Activated CD8-positive, alpha-beta memory T cell treated with anti-CD3 and anti-CD28 coated beads for 48 hours (primary cell): ENCODE measurements around the gene MC1R.
A peak's percentile ranks its signal among the peaks of the same experiment; 100 is the strongest.
"Not testable (repeated sequence)": the region's sequence is repeated elsewhere in the genome, so short reads cannot be mapped to it uniquely, and the experiment has no call there.

Experiments
- DNase-seq, 3 experiments: peaks; one replicate each; pipeline ENCODE4 v3.0.0-alpha.2; 2020; ENCODE audit warnings: low read depth in 2 of 3, low spot score in 2 of 3

MC1R gene

DNA sequence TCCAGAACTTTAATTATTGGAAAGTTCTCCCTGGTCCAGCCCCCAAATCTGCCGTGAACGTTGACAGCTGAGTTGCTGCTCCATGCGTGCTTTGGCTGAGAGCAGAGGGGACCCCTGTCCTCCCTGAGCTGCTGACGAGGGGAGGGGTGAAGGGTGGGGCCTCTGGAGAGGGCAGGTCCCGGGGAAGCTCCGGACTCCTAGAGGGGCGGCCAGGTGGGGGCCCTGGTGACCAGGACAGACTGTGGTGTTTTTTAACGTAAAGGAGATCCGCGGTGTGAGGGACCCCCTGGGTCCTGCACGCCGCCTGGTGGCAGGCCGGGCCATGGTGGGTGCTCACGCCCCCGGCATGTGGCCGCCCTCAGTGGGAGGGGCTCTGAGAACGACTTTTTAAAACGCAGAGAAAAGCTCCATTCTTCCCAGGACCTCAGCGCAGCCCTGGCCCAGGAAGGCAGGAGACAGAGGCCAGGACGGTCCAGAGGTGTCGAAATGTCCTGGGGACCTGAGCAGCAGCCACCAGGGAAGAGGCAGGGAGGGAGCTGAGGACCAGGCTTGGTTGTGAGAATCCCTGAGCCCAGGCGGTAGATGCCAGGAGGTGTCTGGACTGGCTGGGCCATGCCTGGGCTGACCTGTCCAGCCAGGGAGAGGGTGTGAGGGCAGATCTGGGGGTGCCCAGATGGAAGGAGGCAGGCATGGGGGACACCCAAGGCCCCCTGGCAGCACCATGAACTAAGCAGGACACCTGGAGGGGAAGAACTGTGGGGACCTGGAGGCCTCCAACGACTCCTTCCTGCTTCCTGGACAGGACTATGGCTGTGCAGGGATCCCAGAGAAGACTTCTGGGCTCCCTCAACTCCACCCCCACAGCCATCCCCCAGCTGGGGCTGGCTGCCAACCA lies at the start of gene MC1R:
TSS of gene MC1R (plus strand) at position 410 of the 895 bp plus-strand sequence. CDS start at position 807, 397 bp downstream.
- no peak for DNase-seq

DNA sequence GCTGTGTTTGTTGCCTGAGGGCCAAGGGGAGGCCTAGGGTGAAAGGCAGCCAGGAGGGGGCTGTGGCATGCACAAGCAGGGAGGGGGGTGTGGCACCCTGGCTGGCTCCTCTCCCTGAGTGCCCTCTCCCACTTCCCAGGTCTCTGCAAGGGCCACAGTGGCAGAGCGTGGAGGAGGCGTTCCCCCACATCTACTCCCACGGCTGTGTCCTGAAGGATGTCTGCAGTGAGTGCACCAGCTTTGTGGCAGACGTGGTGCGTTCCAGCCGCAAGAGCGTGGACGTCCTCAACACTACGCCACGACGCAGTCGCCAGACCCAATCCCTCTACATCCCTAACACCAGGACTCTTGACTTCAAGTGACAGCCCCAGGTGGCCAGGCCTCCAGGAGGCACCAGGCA lies 48.8 kb upstream of the MC1R start:
- no peak for DNase-seq

DNA sequence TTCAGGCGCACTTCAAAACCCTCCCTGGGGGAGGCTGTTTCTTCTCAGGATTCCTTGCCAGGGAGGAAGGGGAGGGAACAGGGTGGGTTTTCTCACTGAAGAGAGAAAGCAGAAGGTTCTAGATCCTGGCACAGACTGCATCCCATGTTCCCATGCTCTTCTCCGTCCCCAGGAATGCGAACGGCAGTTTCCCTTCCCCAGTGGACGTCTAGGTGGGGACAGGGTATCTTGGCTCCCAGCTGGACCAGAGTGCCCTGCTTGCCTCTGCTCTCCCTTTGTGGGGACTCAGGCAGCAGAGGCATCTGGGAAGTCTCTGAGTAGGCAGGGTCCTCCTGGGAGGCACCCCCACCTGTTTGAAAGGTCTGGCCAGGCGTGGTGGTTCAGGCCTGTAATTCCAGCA lies 48.2 kb upstream of the MC1R start:
- DNase-seq: no peak

DNA sequence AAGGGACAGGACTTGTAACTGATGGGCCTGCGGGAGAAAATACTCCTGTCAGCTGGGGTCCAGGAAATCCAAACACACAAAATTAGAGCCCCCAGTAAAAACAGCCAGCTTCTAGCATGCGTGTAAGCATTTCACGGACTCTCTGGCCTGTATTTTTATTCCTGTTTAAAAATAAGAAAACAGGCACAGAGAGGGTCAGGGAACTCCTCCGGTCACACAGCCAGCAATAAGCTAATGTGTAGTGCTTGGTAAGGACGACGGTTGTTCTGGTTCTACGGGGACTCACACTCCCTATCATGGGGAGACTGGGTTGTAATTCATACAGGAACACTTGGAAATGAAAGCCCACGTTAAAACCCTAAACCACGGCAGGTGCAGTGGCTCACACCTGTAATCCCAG lies 46.8 kb upstream of the MC1R start:
- no peak for DNase-seq

DNA sequence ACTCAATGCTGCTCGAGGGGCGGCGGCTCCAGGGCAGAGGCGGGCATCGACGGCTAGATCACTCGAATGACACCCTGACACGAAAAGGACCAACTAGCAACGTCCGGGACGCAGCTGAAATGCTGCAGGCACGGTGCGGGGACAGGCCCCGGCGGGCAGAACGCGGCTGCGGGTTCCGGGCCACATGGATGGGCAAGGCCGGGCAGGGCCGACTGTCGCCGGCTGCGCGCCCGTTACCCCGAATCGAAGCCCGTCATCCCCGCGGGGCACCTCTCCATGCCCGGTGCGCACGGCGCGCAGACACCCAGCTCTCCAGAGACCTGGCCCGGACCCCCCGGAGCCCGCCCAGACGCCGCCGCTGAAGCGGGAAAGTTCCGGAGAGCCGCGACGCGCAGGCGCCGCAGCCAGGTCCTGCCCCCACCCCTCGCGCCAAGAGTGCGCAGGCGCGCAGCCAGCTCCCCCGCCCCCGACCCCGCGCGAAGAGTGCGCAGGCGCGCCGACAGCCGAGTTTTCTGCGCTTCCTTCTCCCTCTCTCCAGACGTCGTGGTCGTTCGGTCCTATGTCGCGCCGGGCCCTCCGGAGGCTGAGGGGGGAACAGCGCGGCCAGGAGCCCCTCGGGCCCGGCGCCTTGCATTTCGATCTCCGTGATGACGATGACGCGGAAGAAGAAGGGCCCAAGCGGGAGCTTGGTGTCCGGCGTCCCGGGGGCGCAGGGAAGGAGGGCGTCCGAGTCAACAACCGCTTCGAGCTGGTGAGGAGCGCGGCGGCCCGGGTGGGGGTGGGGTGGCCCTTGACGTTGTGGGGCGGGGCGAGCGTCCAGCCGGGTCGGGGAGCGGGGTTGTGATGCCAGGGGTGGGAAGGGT lies 45.3 kb upstream of the MC1R start, which contains the start of gene TCF25:
TSS of gene TCF25 (plus strand) at position 484 of the 863 bp plus-strand sequence. CDS start at position 560, 76 bp downstream.
- peak; percentile 76 to 81 (median 78) for DNase-seq

DNA sequence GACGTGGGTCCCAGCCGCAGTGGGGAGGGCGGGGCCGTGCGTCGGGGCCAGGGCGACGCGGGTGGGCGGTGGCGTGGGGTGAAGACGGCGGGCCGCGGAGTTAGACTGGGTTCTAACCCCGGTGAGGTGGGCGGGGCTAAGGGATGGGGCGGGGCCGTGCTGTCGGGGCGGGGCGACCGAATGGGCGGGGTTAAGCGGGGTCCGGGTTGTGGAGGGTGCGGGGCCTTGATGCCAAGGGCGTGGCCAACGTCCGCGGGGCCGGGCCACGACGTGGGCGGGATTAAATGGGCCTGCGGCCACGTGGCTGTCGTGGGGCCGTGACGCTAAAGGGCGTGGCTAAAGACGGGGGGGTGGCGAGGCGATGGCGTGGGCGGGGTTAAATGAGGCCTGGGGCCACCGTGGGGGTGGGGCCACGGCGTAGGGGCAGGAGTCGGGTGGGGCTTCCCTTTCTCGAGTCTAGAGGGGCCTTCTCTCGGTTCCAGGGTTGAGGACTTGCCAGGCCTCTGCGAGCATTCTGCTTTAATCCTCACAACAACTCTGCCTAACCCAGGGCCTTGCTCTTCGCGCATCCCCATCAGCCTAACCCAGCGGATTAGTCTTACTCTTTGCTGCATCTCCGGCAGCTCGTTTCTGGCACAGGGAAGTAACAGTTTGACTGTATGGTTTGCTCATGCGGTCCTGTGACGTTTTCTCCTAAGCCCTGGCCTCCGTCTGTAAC lies 44.5 kb upstream of the MC1R start:
- DNase-seq: peak; percentile 94 to 97 (median 96)

DNA sequence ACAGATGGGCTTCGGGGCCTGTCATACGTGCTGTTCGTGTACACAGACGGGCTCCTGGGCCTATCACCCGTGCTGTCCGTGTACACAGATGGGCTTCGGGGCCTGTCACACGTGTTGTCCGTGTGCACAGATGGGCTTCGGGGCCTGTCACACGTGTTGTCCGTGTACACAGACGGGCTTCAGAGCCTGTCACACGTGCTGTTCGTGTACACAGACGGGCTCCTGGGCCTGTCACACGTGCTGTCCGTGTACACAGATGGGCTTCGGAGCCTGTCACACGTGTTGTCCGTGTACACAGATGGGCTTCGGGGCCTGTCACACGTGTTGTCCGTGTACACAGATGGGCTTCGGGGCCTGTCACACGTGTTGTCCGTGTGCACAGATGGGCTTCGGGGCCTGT lies 39.5 kb upstream of the MC1R start:
- DNase-seq: not testable (repeated sequence)

DNA sequence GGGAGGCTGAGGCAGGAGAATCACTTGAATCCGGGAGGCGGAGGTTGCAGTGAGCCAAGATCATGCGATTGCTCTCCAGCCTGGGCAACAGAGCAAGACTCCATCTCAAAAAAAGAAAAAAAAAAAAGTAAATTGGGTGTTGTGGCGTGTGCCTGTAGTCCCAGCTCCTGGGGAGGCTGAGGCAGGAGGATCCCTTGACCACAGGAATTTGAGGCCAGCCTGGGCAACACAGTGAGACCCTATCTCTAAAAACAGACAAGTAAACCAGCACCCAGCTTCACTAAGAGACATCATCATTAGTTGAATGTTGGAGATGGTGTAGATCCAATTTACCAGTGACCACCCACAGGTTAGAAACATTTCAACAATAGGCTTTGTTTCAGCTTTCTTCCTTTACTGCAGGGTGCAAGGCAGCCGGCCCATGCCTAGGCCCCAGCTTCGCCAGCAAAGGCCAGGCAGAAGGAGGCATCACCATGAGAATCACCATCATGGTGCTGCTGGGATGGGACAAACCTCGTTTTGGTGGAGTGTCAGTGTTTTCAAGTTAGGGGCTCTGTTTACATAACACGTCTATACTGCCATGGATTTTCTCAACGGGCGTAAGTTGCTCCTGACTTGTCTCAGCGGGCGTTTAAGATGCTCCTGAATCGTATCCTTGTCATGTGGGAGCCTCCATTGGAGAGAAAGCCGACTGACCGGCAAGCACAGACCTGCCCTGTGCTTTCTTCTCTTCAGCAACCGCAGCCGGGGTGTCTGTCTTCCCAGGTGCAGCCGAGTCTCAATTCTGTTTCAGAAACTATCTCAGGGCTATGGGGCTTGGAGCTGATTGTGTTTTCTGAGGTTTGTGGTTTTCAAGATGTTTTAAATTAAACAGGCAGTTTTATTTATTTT lies 37.9 kb upstream of the MC1R start:
- no peak for DNase-seq

DNA sequence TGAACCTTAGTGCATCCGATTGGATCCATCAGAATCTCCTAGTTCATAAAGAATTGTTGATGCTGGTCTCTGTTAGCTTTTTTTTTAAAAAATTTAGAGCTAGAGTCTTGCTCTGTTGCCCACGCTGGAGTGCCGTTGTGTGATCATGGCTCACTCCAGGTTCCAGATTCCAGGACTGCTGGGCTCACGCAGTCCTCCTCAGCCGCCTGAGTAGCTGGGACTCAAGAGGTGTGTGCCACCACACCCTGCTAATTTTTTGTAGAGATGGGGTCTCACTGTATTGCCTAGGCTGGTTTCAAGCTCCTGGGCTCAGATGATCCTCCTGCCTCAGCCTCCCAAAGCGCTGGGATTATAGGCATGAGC lies 37.3 kb upstream of the MC1R start:
- DNase-seq: no peak

DNA sequence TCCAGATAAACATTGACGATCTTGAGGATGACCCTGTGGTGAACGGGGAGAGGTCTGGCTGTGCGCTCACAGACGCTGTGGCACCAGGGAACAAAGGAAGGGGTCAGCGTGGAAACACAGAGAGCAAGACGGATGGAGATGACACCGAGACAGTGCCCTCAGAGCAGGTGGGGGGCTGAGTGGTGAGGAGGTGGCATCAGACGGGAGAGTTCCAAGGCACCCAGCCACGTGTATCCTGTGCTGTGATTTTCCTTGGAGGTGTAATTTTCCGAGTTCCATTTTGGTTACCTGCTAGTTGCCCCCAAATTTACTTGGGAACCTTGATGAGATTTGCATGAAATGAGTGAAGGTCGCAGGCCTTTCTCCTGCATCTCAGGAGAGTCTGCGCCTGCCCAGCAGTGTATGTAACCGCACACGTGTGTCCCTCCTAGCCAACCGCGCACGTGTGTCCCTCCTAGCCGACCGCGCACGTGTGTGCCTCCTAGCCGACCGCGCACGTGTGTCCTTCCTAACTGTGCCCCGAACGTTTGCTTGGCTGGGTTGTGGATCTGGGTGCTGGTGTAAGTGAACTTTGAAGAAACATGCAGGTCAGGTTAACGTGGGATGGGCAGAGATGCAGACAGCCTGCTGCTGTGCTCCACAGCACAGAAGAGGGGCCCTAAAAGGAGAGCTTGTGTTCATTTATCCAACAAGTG lies 35.2 kb upstream of the MC1R start:
- no peak for DNase-seq

DNA sequence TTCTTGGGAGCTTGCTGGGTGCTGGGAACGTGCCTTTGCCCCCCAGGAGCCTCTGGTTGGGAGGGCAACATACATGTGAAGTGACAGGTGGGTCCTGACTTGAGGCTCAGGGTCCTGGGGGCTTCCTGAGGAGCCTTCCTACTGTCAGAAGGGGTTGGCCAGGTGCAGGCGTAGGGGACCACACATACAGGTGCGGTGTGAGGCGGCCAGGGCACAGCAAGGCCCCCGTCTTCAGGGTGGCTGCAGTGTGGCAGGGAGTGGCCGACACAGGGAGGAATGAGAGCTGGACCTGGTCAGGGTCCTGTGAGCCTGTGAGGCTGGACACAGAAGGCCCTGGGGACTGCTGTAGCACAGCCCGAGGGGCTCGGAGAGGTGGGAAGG lies 34.6 kb upstream of the MC1R start:
- no peak for DNase-seq

DNA sequence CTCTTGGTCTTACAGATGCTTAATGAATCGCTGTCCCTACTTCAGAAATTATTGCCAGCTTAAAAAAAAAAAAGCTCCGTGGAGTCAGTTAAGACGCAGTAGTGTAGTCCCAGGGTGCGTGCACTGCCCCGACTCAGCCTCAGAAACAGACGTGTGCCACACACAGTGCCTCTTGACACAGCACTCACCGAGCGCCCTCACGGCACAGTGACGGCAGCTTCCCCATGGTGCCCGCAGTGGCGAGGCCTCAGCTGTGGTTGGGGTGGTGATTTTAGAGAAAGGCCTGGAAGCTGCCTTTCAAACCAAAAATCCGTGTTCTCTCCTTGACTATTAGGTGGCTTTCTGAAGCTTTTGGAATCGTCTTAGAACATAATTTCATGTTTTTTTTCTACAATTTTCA lies 31.4 kb upstream of the MC1R start:
- no peak for DNase-seq

DNA sequence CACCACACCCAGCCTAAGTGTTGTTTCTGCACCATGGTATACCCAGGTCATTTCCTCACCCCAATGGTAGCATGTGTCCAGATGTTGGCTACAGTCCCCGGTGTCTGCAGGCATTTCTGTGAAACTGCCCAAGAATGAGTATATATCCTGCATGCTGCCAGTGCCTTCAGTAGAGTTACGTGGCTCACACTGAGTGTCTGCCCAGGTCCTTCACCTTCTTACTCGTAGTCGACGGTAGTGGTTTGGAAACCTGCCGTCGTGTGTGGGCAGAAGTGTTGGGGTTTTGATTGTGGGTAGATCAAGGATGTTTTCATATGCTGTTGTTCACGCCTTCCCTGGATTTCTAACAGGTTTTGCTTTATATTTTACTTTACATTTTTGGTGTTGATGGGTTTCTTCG lies 28.5 kb upstream of the MC1R start:
- no peak for DNase-seq

DNA sequence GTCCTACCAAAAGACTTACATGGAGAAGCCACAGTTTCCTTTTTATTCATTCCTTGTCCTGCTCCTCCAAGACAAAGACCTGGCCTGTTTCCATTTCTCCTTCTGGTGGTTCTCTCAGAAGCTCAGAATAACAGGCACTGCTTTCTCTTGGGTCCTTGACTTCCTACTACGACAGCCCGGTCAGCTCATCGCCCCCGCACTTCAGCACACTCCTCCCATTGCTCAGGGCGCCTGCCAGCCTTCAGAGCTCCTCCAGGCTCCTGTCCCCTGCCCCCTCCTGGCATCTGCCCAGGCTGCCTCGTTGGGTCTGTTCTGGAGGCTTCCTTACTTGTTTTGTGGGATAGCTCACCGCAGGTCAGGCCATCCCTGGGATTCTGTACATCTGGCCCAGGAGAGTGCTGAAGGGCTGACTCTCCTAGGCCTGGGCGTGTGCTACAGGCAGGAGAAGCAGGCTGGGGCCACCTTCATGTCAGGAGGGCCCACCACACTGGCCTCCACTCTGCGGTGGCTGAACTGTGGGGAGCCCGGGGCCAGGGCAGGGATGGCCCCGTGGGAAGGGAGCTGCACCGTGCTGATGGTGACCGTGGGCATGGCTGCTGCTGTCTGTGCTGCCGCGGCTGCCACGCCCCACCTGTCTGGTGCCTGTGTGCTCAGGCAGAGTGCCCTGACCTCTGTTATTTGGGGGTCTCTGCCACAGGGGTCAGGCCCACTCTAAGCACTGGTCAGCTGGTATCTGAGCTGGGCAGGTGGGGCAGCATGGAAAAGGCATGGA lies 27.6 kb upstream of the MC1R start:
- no peak for DNase-seq

DNA sequence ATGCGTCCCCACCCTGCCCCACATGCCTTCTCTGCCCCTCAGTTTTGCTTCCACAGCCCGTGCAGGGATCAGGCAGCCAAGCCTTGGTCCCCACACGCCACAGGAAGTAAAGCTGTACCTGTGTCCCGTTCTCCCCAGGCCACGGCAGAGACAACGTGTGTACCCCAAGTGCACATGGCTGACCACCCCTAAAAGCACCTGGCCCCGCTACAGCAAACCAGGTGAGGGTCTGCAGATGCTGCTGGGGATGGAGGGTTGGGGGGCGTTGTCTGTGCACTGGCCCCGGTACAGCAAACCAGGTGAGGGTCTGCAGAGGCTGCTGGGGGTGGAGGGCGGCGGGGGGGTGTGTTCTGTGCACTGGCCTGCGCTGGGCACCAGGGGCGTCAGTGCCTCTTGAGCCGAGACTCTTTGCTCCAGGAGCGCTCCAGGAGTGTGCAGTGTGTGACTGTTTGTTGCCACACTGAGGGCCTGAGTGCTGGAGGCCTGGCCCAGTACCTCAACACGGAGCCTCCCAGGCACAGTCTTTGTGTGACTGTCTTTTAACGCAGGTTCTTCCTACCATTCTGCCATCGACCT lies 26.5 kb upstream of the MC1R start:
- no peak for DNase-seq

DNA sequence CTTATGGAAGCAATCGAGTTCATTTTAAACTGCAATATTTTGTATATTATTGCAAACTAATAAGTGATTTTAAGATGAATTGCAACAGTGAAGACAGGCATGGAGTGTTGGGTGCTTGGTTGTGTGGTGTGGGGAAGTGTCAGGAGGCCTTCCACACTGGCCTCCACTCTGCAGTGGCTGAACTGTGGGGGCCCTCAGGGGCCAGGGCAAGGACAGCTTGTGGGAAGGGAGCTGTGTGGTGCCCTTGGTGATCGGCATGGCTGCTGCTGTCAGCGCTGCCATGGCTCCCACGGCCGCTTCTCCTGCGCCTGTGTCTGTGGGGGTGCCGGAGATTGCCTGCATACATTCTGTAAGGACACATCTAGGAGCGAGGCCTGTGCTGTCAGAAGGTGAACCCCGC lies 26.0 kb upstream of the MC1R start:
- DNase-seq: no peak

DNA sequence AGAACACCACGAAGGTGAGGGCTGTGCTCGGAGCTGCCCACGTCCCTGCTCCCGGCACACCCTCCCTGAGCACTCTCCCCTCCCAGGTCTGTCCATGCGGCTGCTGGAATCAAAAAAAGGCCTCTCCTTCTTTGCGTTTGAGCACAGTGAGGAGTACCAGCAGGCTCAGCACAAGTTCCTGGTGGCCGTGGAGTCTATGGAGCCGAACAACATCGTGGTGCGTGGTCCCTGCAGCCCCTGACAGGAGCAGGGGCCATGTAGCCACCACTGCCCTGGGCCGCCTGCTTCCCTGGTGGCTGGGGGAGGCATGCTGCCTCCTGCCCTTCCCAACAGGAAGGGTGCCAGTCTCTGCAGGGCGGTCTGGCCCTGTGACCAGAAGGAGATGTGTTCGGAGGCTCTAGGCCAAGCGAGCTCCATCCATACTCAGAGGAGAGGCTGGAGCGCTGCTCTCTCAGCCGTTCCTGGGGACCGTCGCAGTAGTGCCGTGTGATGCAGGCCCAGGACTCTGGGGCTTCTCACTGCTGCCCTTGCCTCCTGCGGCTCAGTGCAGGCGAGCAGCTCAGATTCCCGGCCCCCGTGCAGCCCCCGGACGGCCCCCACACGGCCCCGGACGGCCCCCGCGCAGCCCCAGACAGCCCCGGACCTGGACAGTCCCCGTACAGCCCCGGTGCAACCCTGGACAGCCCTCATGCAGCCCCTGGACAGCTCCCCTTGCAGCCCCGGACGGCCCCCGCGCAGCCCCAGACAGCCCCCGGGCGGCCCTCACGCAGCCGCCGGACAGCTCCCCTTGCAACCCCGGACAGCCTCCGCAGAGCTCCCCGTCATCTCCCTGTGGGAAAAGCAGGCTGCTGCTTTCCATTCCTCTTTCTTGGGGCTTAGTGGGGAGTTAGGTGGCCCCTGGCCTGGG lies 24.8 kb upstream of the MC1R start:
- no peak for DNase-seq
